ENCODE measurements around the gene CSNK1D.

DNA sequence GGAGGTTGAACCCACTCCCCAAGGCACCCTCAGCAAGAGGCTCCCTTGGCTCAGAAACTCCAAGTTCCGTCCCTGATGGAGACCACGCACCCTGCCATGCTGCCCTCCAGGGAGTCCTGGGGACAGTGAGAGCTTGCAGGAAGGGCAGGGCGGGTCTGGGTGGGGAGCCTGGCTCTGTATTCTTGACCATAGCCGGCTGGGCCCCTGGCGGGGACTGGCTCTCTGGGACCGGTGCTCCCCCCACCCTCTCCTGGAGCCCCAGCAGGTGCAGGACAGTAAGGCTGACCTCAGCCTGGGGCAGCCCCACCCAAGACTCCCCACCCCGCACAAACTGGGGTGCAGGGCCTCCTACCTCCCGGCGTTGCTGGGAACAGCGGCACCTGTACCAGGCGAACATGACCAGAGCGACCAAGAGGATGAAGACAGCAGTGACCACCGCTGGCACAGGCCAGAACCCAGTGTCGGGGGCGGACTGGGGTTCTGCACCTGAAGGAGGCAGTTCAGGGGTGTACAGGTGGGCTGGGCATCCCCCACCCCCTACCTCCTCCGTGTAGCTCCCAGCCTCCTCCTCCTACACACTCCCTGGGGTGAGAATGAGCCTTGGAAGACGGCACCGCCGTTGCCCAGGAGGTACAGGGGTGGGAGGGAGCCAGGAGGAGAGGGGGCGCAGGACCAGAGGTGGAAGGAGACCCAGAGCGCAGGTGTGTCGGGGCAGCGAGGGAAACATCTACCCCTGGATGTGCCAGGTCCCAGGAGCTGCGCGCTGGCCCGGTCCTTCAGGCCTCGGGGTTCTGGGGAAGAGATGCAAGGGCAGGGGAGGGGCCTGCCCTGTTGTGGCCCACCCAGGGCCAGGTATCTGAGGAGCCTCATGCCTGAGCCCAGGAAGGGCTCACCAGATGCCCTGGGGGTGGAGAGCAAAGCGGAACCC lies 49.3 kb upstream of the CSNK1D start:
- TF ChIP-seq, protein P1, sequence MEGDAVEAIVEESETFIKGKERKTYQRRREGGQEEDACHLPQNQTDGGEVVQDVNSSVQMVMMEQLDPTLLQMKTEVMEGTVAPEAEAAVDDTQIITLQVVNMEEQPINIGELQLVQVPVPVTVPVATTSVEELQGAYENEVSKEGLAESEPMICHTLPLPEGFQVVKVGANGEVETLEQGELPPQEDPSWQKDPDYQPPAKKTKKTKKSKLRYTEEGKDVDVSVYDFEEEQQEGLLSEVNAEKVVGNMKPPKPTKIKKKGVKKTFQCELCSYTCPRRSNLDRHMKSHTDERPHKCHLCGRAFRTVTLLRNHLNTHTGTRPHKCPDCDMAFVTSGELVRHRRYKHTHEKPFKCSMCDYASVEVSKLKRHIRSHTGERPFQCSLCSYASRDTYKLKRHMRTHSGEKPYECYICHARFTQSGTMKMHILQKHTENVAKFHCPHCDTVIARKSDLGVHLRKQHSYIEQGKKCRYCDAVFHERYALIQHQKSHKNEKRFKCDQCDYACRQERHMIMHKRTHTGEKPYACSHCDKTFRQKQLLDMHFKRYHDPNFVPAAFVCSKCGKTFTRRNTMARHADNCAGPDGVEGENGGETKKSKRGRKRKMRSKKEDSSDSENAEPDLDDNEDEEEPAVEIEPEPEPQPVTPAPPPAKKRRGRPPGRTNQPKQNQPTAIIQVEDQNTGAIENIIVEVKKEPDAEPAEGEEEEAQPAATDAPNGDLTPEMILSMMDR (IDR thresholded peaks at IDR 0.05), result no peak
- TF ChIP-seq POLR2A (IDR thresholded peaks at IDR 0.05), result no peak

Measured in adrenal gland (tissue), 5 donors.